Karpas-422 (cell line): ENCODE measurements around the gene ITGB2. TPM values are rescaled to one million over a fixed set of nuclear protein-coding genes. Genes with fewer than 3 reads are reported as not detected.
A peak's percentile ranks its signal among the peaks of the same experiment; 100 is the strongest.

ENCODE experiments used
- DNase-seq: peaks from one replicate; pipeline ENCODE4 v3.0.0-alpha.2; 2015
- H2AFZ ChIP-seq: fragments of 200-600 bp; sonication (generic); 2 replicates; pipeline ENCODE4 v1.6.1; 2014; ENCODE audit warnings: antibody characterized with exemption, low read length, mixed read lengths
- H3K27ac ChIP-seq: fragments of 200-600 bp; sonication (generic); 2 replicates; pipeline ENCODE4 v1.5.1; 2014; ENCODE audit warnings: mild to moderate bottlenecking, low read length, moderate library complexity
- H3K27me3 ChIP-seq: fragments of 200-600 bp; sonication (generic); 2 replicates; pipeline ENCODE4 v1.6.1; 2014; ENCODE audit warnings: low read length, mixed read lengths
- H3K36me3 ChIP-seq: fragments of 200-600 bp; sonication (generic); 2 replicates; pipeline ENCODE4 v1.6.1; 2014; ENCODE audit warnings: low read length, mixed read lengths; ENCODE audit not compliant: insufficient read depth
- H3K4me1 ChIP-seq: fragments of 200-600 bp; sonication (generic); 2 replicates; pipeline ENCODE4 v1.6.1; 2014; ENCODE audit warnings: mild to moderate bottlenecking, low read length, mixed read lengths
- H3K4me2 ChIP-seq: fragments of 200-600 bp; sonication (generic); 2 replicates; pipeline ENCODE4 v1.6.1; 2014; ENCODE audit warnings: low read length, low read depth, mild to moderate bottlenecking; ENCODE audit not compliant: poor library complexity, severe bottlenecking
- H3K4me3 ChIP-seq: fragments of 200-600 bp; sonication (generic); 2 replicates; pipeline ENCODE4 v1.5.1; 2014; ENCODE audit warnings: mild to moderate bottlenecking, antibody characterized with exemption, low read length, mixed read lengths
- H3K79me2 ChIP-seq: fragments of 200-600 bp; sonication (generic); 2 replicates; pipeline ENCODE4 v1.6.1; 2014; ENCODE audit warnings: mild to moderate bottlenecking, low read length, mixed read lengths
- H3K9ac ChIP-seq: fragments of 200-600 bp; sonication (generic); 2 replicates; pipeline ENCODE4 v1.6.0; 2014; ENCODE audit warnings: low read length
- H3K9me2 ChIP-seq: fragments of 200-600 bp; sonication (generic), shearing (Covaris generic); replicated peaks from 2 replicates; pipeline ENCODE4 v1.6.0; 2014; ENCODE audit warnings: mild to moderate bottlenecking, low read length, moderate library complexity; ENCODE audit not compliant: insufficient read depth
- H3K9me3 ChIP-seq: fragments of 300-700, 200-600 bp; sonication (generic); 2 replicates; pipeline ENCODE4 v1.6.1; 2014; ENCODE audit warnings: low read length, mixed read lengths
- H4K20me1 ChIP-seq: fragments of 200-600 bp; sonication (generic); 2 replicates; pipeline ENCODE4 v1.6.1; 2014; ENCODE audit warnings: mild to moderate bottlenecking, antibody characterized with exemption, low read length, low read depth; ENCODE audit not compliant: insufficient read depth
- total RNA-seq: library from RNA; depleted of rRNA; stranded (reverse); fragments of >200 nt; shearing (Covaris generic); gene quantifications from 2 replicates; pipeline ENCODE4 v1.2.3, GENCODE V29; 2014; ENCODE audit warnings: low replicate concordance

The ITGB2 gene
- total RNA-seq, 1 experiment from 2014 or later = 252 TPM

GRCh38 chr21:44867464-44867863 is 53.2 kb downstream of the ITGB2 start:
- Histone ChIP-seq H3K79me2 (peaks cover 87% of the 10 kb centered on the region), H3K9me3 (no peaks in the 10 kb centered on the region), H3K4me1 (peaks cover 43% of the 10 kb centered on the region), H3K9me2 (no peaks in the 10 kb centered on the region), H3K9ac (no peak overlapping the region), H4K20me1 (peaks cover 70% of the 10 kb centered on the region), H3K4me3 (no peak overlapping the region), H2AFZ (no peak overlapping the region), H3K4me2 (no peak overlapping the region), H3K36me3 (peaks cover 5% of the 10 kb centered on the region; the same call in 1 of the 2 replicates), H3K27me3 (no peaks in the 10 kb centered on the region), H3K27ac (no peak overlapping the region)
- no peak for DNase-seq

GRCh38 chr21:44866780-44867179 is 53.9 kb downstream of the ITGB2 start:
- Histone ChIP-seq H3K4me3 (no peak overlapping the region; the same call in 1 of the 2 replicates), H3K36me3 (peaks cover 5% of the 10 kb centered on the region; the same call in 1 of the 2 replicates), H3K79me2 (peaks cover 85% of the 10 kb centered on the region), H3K4me2 (peak overlapping the region; percentile 68), H4K20me1 (peaks cover 64% of the 10 kb centered on the region), H3K9me2 (no peaks in the 10 kb centered on the region), H2AFZ (no peak overlapping the region), H3K9me3 (no peaks in the 10 kb centered on the region), H3K27me3 (no peaks in the 10 kb centered on the region), H3K9ac (peak overlapping the region; percentile 60; the same call in 1 of the 2 replicates), H3K4me1 (peaks cover 36% of the 10 kb centered on the region), H3K27ac (no peak overlapping the region)
- no peak for DNase-seq

GRCh38 chr21:44865561-44866280 is 55.0 kb downstream of the ITGB2 start:
- Histone ChIP-seq H3K9me2 (no peaks in the 10 kb centered on the region), H3K27me3 (no peaks in the 10 kb centered on the region), H3K36me3 (peaks cover 5% of the 10 kb centered on the region; the same call in 1 of the 2 replicates), H3K4me3 (peak overlapping the region; percentile 52; the same call in 1 of the 2 replicates), H2AFZ (no peak overlapping the region), H3K4me2 (peak overlapping the region; percentile 68), H3K79me2 (peaks cover 75% of the 10 kb centered on the region), H3K27ac (peak overlapping the region; percentile 83), H3K4me1 (peaks cover 32% of the 10 kb centered on the region), H3K9me3 (no peaks in the 10 kb centered on the region), H4K20me1 (peaks cover 53% of the 10 kb centered on the region), H3K9ac (peak overlapping the region; percentile 60)
- DNase-seq = peak; percentile 83

- no peak overlapping the region for H3K9ac ChIP-seq
- no peak for DNase-seq
- no peak overlapping the region for H3K4me3 ChIP-seq
- H3K9me3 ChIP-seq = no peaks in the 10 kb centered on the region
- peaks cover 27% of the 10 kb centered on the region for H3K4me1 ChIP-seq
- no peak overlapping the region for H3K27ac ChIP-seq
- H4K20me1 ChIP-seq = peaks cover 40% of the 10 kb centered on the region; the same call in 1 of the 2 replicates
- no peaks in the 10 kb centered on the region for H3K27me3 ChIP-seq
- H2AFZ ChIP-seq = no peak overlapping the region
- H3K79me2 ChIP-seq = peaks cover 56% of the 10 kb centered on the region
- H3K9me2 ChIP-seq = no peaks in the 10 kb centered on the region
- no peak overlapping the region for H3K4me2 ChIP-seq
- peaks cover 5% of the 10 kb centered on the region; the same call in 1 of the 2 replicates for H3K36me3 ChIP-seq
Measured at GRCh38 chr21:44862869-44863685, 57.6 kb downstream of the ITGB2 start.

GRCh38 chr21:44858791-44859190 is 61.9 kb downstream of the ITGB2 start:
- H3K9me2 ChIP-seq = no peaks in the 10 kb centered on the region
- H3K9me3 ChIP-seq = no peaks in the 10 kb centered on the region
- no peaks in the 10 kb centered on the region for H3K36me3 ChIP-seq
- H3K4me2 ChIP-seq = no peak overlapping the region
- no peak overlapping the region for H3K27ac ChIP-seq
- peaks cover 14% of the 10 kb centered on the region; the same call in 1 of the 2 replicates for H4K20me1 ChIP-seq
- H3K9ac ChIP-seq = no peak overlapping the region
- H3K4me1 ChIP-seq = no peaks in the 10 kb centered on the region
- no peak for DNase-seq
- no peak overlapping the region for H3K4me3 ChIP-seq
- H3K27me3 ChIP-seq = no peaks in the 10 kb centered on the region
- H2AFZ ChIP-seq = no peak overlapping the region
- peaks cover 26% of the 10 kb centered on the region for H3K79me2 ChIP-seq

- Histone ChIP-seq H3K36me3 (no peaks in the 10 kb centered on the region), H3K27me3 (no peaks in the 10 kb centered on the region), H3K9me2 (no peaks in the 10 kb centered on the region), H3K9me3 (no peaks in the 10 kb centered on the region), H3K79me2 (peaks cover 22% of the 10 kb centered on the region), H3K4me3 (no peak overlapping the region), H3K4me1 (no peaks in the 10 kb centered on the region), H2AFZ (no peak overlapping the region), H3K27ac (no peak overlapping the region), H3K4me2 (no peak overlapping the region), H3K9ac (no peak overlapping the region), H4K20me1 (0 out of 2 replicates have a peak, but pooled peaks cover 11% of the 10 kb centered on the region)
- DNase-seq = no peak
Measured at GRCh38 chr21:44858291-44858690, 62.4 kb downstream of the ITGB2 start.

GRCh38 chr21:44857127-44857892 is 63.4 kb downstream of the ITGB2 start:
- 0 out of 2 replicates have a peak, but pooled peaks cover 9% of the 10 kb centered on the region for H4K20me1 ChIP-seq
- H3K27me3 ChIP-seq = no peaks in the 10 kb centered on the region
- no peak overlapping the region for H3K27ac ChIP-seq
- H3K9me2 ChIP-seq = no peaks in the 10 kb centered on the region
- DNase-seq = no peak
- H3K4me1 ChIP-seq = no peaks in the 10 kb centered on the region
- H3K36me3 ChIP-seq = no peaks in the 10 kb centered on the region
- no peak overlapping the region for H3K4me2 ChIP-seq
- H2AFZ ChIP-seq = no peak overlapping the region
- no peaks in the 10 kb centered on the region for H3K9me3 ChIP-seq
- no peak overlapping the region for H3K9ac ChIP-seq
- H3K4me3 ChIP-seq = no peak overlapping the region
- peaks cover 16% of the 10 kb centered on the region for H3K79me2 ChIP-seq
